NCI-H446 treated with DMSO at 0.1 percent for 48 hours (cell line): ENCODE measurements around the gene EEPD1.
"Not testable (repeated sequence)": the region's sequence is repeated elsewhere in the genome, so short reads cannot be mapped to it uniquely, and the experiment has no call there.

Experiments
- DNase-seq: peaks from one replicate; lab custom pipeline; 2025; lab: John Stamatoyannopoulos, UW

EEPD1 gene

GRCh38 chr7:36152756-36153570 is at the start of gene EEPD1:
Gene EEPD1 (plus strand): TSS chr7:36153254. CDS start chr7:36154325, 1,071 bp downstream.
- peak; percentile 97 for DNase-seq

- no peak for DNase-seq
These were observed 49.1 kb upstream of the EEPD1 start for GRCh38 chr7:36103837-36104561.

GRCh38 chr7:36106972-36107908 is 45.8 kb upstream of the EEPD1 start:
- not testable (repeated sequence) for DNase-seq

GRCh38 chr7:36107926-36108631 is 45.0 kb upstream of the EEPD1 start:
- no peak for DNase-seq

GRCh38 chr7:36109013-36109627 is 43.9 kb upstream of the EEPD1 start:
- no peak for DNase-seq

GRCh38 chr7:36110584-36110983 is 42.5 kb upstream of the EEPD1 start:
- no peak for DNase-seq

- DNase-seq, result no peak
These were observed 40.1 kb upstream of the EEPD1 start for GRCh38 chr7:36112969-36113368.

GRCh38 chr7:36114355-36114754 is 38.7 kb upstream of the EEPD1 start:
- no peak for DNase-seq

- peak; percentile 67 for DNase-seq
These were observed 37.4 kb upstream of the EEPD1 start for GRCh38 chr7:36115448-36116321.

GRCh38 chr7:36116347-36117202 is 36.5 kb upstream of the EEPD1 start:
- DNase-seq, result no peak

- DNase-seq, result no peak
These were observed 35.7 kb upstream of the EEPD1 start for GRCh38 chr7:36117203-36117840.

- no peak for DNase-seq
These were observed 34.7 kb upstream of the EEPD1 start for GRCh38 chr7:36118344-36118743.

- peak; percentile 28 for DNase-seq
These were observed 33.9 kb upstream of the EEPD1 start for GRCh38 chr7:36119005-36119706.

- not testable (repeated sequence) for DNase-seq
These were observed 32.9 kb upstream of the EEPD1 start for GRCh38 chr7:36119983-36120646.

GRCh38 chr7:36125630-36126029 is 27.4 kb upstream of the EEPD1 start:
- DNase-seq, result not testable (repeated sequence)

GRCh38 chr7:36127075-36127740 is 25.8 kb upstream of the EEPD1 start:
- no peak for DNase-seq
